Uterus (tissue), 4 donors: ENCODE results near the gene TRPM1. TPM values are rescaled to one million over a fixed set of nuclear protein-coding genes. Genes with fewer than 3 reads are reported as not detected.

Source experiments
- DNase-seq, 2 donors: peaks; one replicate each; pipeline ENCODE4 v3.0.0-alpha.2; 2019 to 2020
- H3K27ac ChIP-seq, 2 donors: fragments of 200-600 bp; sonication (generic); 1 replicate in 1 of 2; 2 replicates in 1 of 2; pipeline ENCODE4 v1.5.1; 2016 to 2018
- H3K27me3 ChIP-seq, 2 donors: fragments of 200-600 bp; sonication (generic); one replicate each; pipeline ENCODE4 v1.5.1; 2018 to 2019; ENCODE audit warnings: control low read depth in 1 of 2
- H3K36me3 ChIP-seq, 2 donors: fragments of 200-600 bp; sonication (generic); one replicate each; pipeline ENCODE4 v1.5.1; 2019; ENCODE audit warnings: control low read depth in 1 of 2
- H3K4me1 ChIP-seq, 2 donors: fragments of 200-600 bp; sonication (generic); one replicate each; pipeline ENCODE4 v1.5.1; 2018 to 2019; ENCODE audit warnings: control low read depth in 1 of 2
- H3K4me3 ChIP-seq, 2 donors: fragments of 200-600 bp; sonication (generic); 1 replicate in 1 of 2; 2 replicates in 1 of 2; pipeline ENCODE4 v1.5.1; 2018 to 2019; ENCODE audit warnings: mild to moderate bottlenecking in 1 of 2
- H3K9me3 ChIP-seq, 2 donors: fragments of 200-600 bp; sonication (generic); one replicate each; pipeline ENCODE4 v1.5.1; 2019; ENCODE audit warnings: control low read depth in 1 of 2
- CTCF ChIP-seq, 4 experiments: fragments of 200-600 bp in 2 of 4; fragments of 450-650 bp in 2 of 4; sonication (generic) in 2 of 4; IDR thresholded peaks; one replicate each; pipeline ENCODE4 v1.5.1; 2016 to 2019; ENCODE audit warnings: antibody characterized with exemption in 4 of 4, mild to moderate bottlenecking in 2 of 4, moderate library complexity in 1 of 4
- POLR2A ChIP-seq, 2 donors: fragments of 450-650 bp; IDR thresholded peaks; one replicate each; pipeline ENCODE4 v1.6.1; 2016; ENCODE audit warnings: antibody characterized with exemption in 2 of 2, mild to moderate bottlenecking in 1 of 2, moderate library complexity in 1 of 2
- intact Hi-C: fragments of 100-400 bp; cut with DNase I; formaldehyde crosslinking; loops from one replicate; pipeline ENCODE4 v1.15.1; 2023; ENCODE audit warnings: low total_unique reads
- total RNA-seq, 4 donors: library from RNA; depleted of rRNA in 3 of 4; stranded (reverse); fragments of >200 nt in 3 of 4; gene quantifications; one replicate each; pipeline versions ENCODE4 v1.1.0 to v1.2.4, GENCODE V29; 2014 to 2023
- donor health status: DM: yes; HTN: yes; CAD: no.

Gene TRPM1
- total RNA-seq, 4 donors from 2014 or later, result not detected

GRCh38 chr15:31067890-31068603 lies 33.5 kb downstream of the TRPM1 start:
- DNase-seq, result no peak
- Histone ChIP-seq H3K27ac (no peak overlapping the region), H3K4me3 (no peak overlapping the region), H3K36me3 (no peaks in the 10 kb centered on the region), H3K9me3 (no peaks in the 10 kb centered on the region), H3K27me3 (no peaks in the 10 kb centered on the region), H3K4me1 (no peaks in the 10 kb centered on the region)
- TF ChIP-seq CTCF (IDR thresholded peaks at IDR 0.05) (no peak), POLR2A (IDR thresholded peaks at IDR 0.05) (no peak)
- intact Hi-C loops, result no loop called here

GRCh38 chr15:31065824-31066223 lies 35.7 kb downstream of the TRPM1 start:
- Histone ChIP-seq H3K9me3 (no peaks in the 10 kb centered on the region), H3K4me1 (no peaks in the 10 kb centered on the region), H3K4me3 (no peak overlapping the region), H3K27ac (no peak overlapping the region), H3K27me3 (no peaks in the 10 kb centered on the region), H3K36me3 (no peaks in the 10 kb centered on the region)
- intact Hi-C loops, result no loop called here
- no peak for DNase-seq
- no peak for TF ChIP-seq POLR2A (IDR thresholded peaks at IDR 0.05)
- TF ChIP-seq CTCF (IDR thresholded peaks at IDR 0.05), result no peak

GRCh38 chr15:31062911-31063310 lies 38.6 kb downstream of the TRPM1 start:
- Histone ChIP-seq H3K9me3 (no peaks in the 10 kb centered on the region), H3K27ac (peak overlapping the region in 1 of 2 donors; percentile 54), H3K4me1 (no peaks in the 10 kb centered on the region), H3K27me3 (no peaks in the 10 kb centered on the region), H3K4me3 (no peak overlapping the region), H3K36me3 (no peaks in the 10 kb centered on the region)
- DNase-seq, result peak in 1 of 2 donors; percentile 42
- TF ChIP-seq CTCF (IDR thresholded peaks at IDR 0.05), result no peak
- TF ChIP-seq POLR2A (IDR thresholded peaks at IDR 0.05), result no peak
- intact Hi-C loops, result no loop called here

GRCh38 chr15:31062310-31062847 lies 39.1 kb downstream of the TRPM1 start:
- no peak for TF ChIP-seq POLR2A (IDR thresholded peaks at IDR 0.05)
- no peak for TF ChIP-seq CTCF (IDR thresholded peaks at IDR 0.05)
- no peak overlapping the region for H3K4me3 ChIP-seq
- H3K27ac ChIP-seq, result peak overlapping the region; percentile 10 to 54
- no peaks in the 10 kb centered on the region for H3K27me3 ChIP-seq
- H3K9me3 ChIP-seq, result no peaks in the 10 kb centered on the region
- H3K36me3 ChIP-seq, result no peaks in the 10 kb centered on the region
- H3K4me1 ChIP-seq, result no peaks in the 10 kb centered on the region
- DNase-seq, result no peak
- intact Hi-C loops, result no loop called here

GRCh38 chr15:31060429-31061140 lies 40.9 kb downstream of the TRPM1 start:
- Histone ChIP-seq H3K4me1 (no peaks in the 10 kb centered on the region), H3K36me3 (no peaks in the 10 kb centered on the region), H3K4me3 (no peak overlapping the region), H3K27ac (no peak overlapping the region), H3K9me3 (no peaks in the 10 kb centered on the region), H3K27me3 (no peaks in the 10 kb centered on the region)
- intact Hi-C loops, result no loop called here
- no peak for DNase-seq
- TF ChIP-seq CTCF (IDR thresholded peaks at IDR 0.05) (no peak), POLR2A (IDR thresholded peaks at IDR 0.05) (no peak)
